GM12892 (cell line): ENCODE data around the gene ERMARD.

Experiments
- POLR2A ChIP-seq: IDR thresholded peaks from 2 replicates; pipeline ENCODE4 v1.6.1; 2011; ENCODE audit warnings: low read depth, low read length, control low read depth
- POLR2AphosphoS5 ChIP-seq: IDR thresholded peaks from 2 replicates; pipeline ENCODE4 v1.6.1; 2011; ENCODE audit warnings: low read depth, low read length, control low read depth

- TF ChIP-seq POLR2A = no peak
- TF ChIP-seq POLR2AphosphoS5 = no peak
Measured at GRCh38 chr6:169813969-169814368, 62.5 kb downstream of the ERMARD start.
